ENCODE measurements around the gene CDT1. TPM values are rescaled to one million over a fixed set of nuclear protein-coding genes. Genes with fewer than 3 reads are reported as not detected.
A peak's percentile ranks its signal among the peaks of the same experiment; 100 is the strongest.

The CDT1 gene
- total RNA-seq, 1 experiment from 2014 or later: 74.1 TPM

DNA sequence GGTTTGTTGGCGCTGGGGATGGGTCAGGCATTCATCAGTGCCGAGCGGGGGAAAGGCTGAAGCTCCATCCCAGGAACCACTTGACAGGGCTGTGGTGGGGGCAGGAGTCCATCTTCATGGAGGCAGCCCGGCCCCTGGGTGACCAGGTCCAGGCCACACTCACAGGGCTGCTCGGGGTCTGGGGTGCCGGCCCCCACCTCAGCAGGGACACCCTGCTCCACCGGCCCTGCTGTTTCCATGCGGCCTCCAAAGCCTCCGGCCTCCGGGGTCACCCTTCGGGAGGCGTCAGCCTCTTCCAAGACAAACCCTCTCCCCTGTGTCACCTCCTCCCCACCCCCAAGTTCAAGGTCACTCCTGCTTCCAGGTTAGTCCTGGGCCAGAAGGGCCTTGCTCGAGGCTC lies 31.1 kb downstream of the CDT1 start:
- Mint-ChIP-seq H3K27me3 (ENCODE audit: low read depth) (no peaks in the 10 kb centered on the region), H3K4me3 (no peak overlapping the region), H3K27ac (peak overlapping the region in 1 of 3 experiments; percentile 18; a peak in 3 of 7 replicates), H3K4me1 (no peaks in the 10 kb centered on the region), H3K36me3 (ENCODE audit: insufficient read depth in 1 of 3, low read depth in 3 of 3) (peaks cover 0 to 11% (median 8%) of the 10 kb centered on the region in 3 experiments; a peak in 5 of 7 replicates), H3K9me3 (no peaks in the 10 kb centered on the region)
- Histone ChIP-seq H3K23ac (ENCODE audit: insufficient read length, low read depth, low read length) (no peak overlapping the region), H3K27me3 (ENCODE audit: insufficient read depth, low read length) (no peaks in the 10 kb centered on the region), H3K18ac (ENCODE audit: insufficient read length, low read depth, low read length) (no peak overlapping the region), H3K27ac (ENCODE audit: insufficient read length, low read depth, low read length) (no peak overlapping the region), H2BK20ac (ENCODE audit: low read depth, low read length, poor library complexity, severe bottlenecking) (no peak overlapping the region), H4K5ac (ENCODE audit: insufficient read length, low read depth, low read length) (no peak overlapping the region), H3K79me1 (ENCODE audit: insufficient read depth, low read depth, low read length, poor library complexity, severe bottlenecking) (no peaks in the 10 kb centered on the region), H2AFZ (ENCODE audit: low read length) (no peak overlapping the region), H2AK5ac (ENCODE audit: insufficient read length, low read length) (no peak overlapping the region), H3K9ac (ENCODE audit: extremely low read depth, insufficient read length, low read length) (no peak overlapping the region), H3K56ac (ENCODE audit: insufficient read length, low read depth, low read length) (no peak overlapping the region), H4K91ac (ENCODE audit: insufficient read length, low read depth, low read length) (no peak overlapping the region), H3K4me1 (ENCODE audit: insufficient read depth, low read length) (no peaks in the 10 kb centered on the region), H2BK15ac (ENCODE audit: low read depth, low read length) (no peak overlapping the region), H3K4ac (ENCODE audit: low read depth, low read length) (no peak overlapping the region), H3T11ph (ENCODE audit: low read length) (no peak overlapping the region), H4K20me1 (ENCODE audit: control insufficient read depth, insufficient read depth, insufficient read length) (no peaks in the 10 kb centered on the region), H3K4me2 (ENCODE audit: insufficient read depth, insufficient read length, low read length) (no peak overlapping the region), H4K8ac (replicated peaks; ENCODE audit: insufficient read length, low read depth, low read length) (no peak overlapping the region), H3K79me2 (ENCODE audit: insufficient read depth, low read length) (no peaks in the 10 kb centered on the region), H3K23me2 (ENCODE audit: insufficient read length, low read depth, low read length, poor library complexity, severe bottlenecking) (no peaks in the 10 kb centered on the region), H3K14ac (ENCODE audit: insufficient read depth, low read length) (no peak overlapping the region), H2BK5ac (ENCODE audit: insufficient read length, low read length) (no peak overlapping the region), H3K9me3 (ENCODE audit: control insufficient read depth, low read depth, low read length) (no peaks in the 10 kb centered on the region), H2BK12ac (ENCODE audit: insufficient read length, low read depth, low read length) (no peak overlapping the region), H2BK120ac (ENCODE audit: low read depth, low read length, poor library complexity, severe bottlenecking) (no peak overlapping the region)
- no CpG with 5 or more reads among the region's 13 CpGs for WGBS (ENCODE audit: extremely low coverage, insufficient read length, low lambda C conversion rate)
- TF ChIP-seq, protein P1, sequence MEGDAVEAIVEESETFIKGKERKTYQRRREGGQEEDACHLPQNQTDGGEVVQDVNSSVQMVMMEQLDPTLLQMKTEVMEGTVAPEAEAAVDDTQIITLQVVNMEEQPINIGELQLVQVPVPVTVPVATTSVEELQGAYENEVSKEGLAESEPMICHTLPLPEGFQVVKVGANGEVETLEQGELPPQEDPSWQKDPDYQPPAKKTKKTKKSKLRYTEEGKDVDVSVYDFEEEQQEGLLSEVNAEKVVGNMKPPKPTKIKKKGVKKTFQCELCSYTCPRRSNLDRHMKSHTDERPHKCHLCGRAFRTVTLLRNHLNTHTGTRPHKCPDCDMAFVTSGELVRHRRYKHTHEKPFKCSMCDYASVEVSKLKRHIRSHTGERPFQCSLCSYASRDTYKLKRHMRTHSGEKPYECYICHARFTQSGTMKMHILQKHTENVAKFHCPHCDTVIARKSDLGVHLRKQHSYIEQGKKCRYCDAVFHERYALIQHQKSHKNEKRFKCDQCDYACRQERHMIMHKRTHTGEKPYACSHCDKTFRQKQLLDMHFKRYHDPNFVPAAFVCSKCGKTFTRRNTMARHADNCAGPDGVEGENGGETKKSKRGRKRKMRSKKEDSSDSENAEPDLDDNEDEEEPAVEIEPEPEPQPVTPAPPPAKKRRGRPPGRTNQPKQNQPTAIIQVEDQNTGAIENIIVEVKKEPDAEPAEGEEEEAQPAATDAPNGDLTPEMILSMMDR (conservative IDR thresholded peaks at IDR 0.05): no peak
- DNase-seq: no peak

Data from H9 (cell line).